ENCODE measurements around the gene HOXD10.

Gene HOXD10

GRCh38 chr2:176166272-176166671 is 49.7 kb downstream of the HOXD10 start:
- H3K4me3 ChIP-seq (ENCODE audit: low read length) = no peak overlapping the region
- no peak overlapping the region for H3K4me2 ChIP-seq (ENCODE audit: low read length)
- H4K20me1 ChIP-seq (ENCODE audit: insufficient read depth, low read length) = no peaks in the 10 kb centered on the region
- no peaks in the 10 kb centered on the region for H3K9me3 ChIP-seq (ENCODE audit: insufficient read depth, low read length)
- no peaks in the 10 kb centered on the region for H3K79me2 ChIP-seq (ENCODE audit: low read length)
- no peak overlapping the region for H3K9ac ChIP-seq (ENCODE audit: low read length)
- no peaks in the 10 kb centered on the region for H3K4me1 ChIP-seq (ENCODE audit: low read length)
- TF ChIP-seq EZH2phosphoT487 (IDR thresholded peaks at IDR 0.05; ENCODE audit: low read depth) (no peak), CTCF (IDR thresholded peaks at IDR 0.05; ENCODE audit: low read depth, low read length) (no peak)
- no peaks in the 10 kb centered on the region for H3K36me3 ChIP-seq (replicated peaks; ENCODE audit: low read depth, low read length)
- peaks cover 3% of the 10 kb centered on the region; the same call in 1 of the 2 replicates for H3K27me3 ChIP-seq (ENCODE audit: low read depth, low read length)
- H3K27ac ChIP-seq (ENCODE audit: low read length) = no peak overlapping the region
- no peak overlapping the region for H2AFZ ChIP-seq (ENCODE audit: low read depth, low read length)

GRCh38 chr2:176167398-176167797 is 50.8 kb downstream of the HOXD10 start:
- Histone ChIP-seq H3K4me1 (ENCODE audit: low read length) (no peaks in the 10 kb centered on the region), H3K36me3 (replicated peaks; ENCODE audit: low read depth, low read length) (no peaks in the 10 kb centered on the region), H2AFZ (ENCODE audit: low read depth, low read length) (no peak overlapping the region), H3K4me3 (ENCODE audit: low read length) (no peak overlapping the region), H3K9me3 (ENCODE audit: insufficient read depth, low read length) (no peaks in the 10 kb centered on the region), H3K9ac (ENCODE audit: low read length) (no peak overlapping the region), H3K79me2 (ENCODE audit: low read length) (no peaks in the 10 kb centered on the region), H3K27me3 (ENCODE audit: low read depth, low read length) (peaks cover 3% of the 10 kb centered on the region; the same call in 1 of the 2 replicates), H3K4me2 (ENCODE audit: low read length) (no peak overlapping the region), H4K20me1 (ENCODE audit: insufficient read depth, low read length) (no peaks in the 10 kb centered on the region), H3K27ac (ENCODE audit: low read length) (no peak overlapping the region)
- no peak for TF ChIP-seq EZH2phosphoT487 (IDR thresholded peaks at IDR 0.05; ENCODE audit: low read depth)
- no peak for TF ChIP-seq CTCF (IDR thresholded peaks at IDR 0.05; ENCODE audit: low read depth, low read length)

DNA sequence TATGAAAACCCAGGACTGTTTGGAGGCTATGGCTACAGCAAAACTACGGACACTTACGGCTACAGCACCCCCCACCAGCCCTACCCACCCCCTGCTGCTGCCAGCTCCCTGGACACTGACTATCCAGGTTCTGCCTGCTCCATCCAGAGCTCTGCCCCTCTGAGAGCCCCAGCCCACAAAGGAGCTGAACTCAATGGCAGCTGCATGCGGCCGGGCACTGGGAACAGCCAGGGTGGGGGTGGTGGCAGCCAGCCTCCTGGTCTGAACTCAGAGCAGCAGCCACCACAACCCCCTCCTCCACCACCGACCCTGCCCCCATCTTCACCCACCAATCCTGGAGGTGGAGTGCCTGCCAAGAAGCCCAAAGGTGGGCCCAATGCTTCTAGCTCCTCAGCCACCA is 52.6 kb downstream of the HOXD10 start:
- no peak for TF ChIP-seq CTCF (IDR thresholded peaks at IDR 0.05; ENCODE audit: low read depth, low read length)
- no peak for TF ChIP-seq EZH2phosphoT487 (IDR thresholded peaks at IDR 0.05; ENCODE audit: low read depth)
- Histone ChIP-seq H3K4me3 (ENCODE audit: low read length) (no peak overlapping the region), H3K27me3 (ENCODE audit: low read depth, low read length) (peaks cover 3% of the 10 kb centered on the region; the same call in 1 of the 2 replicates), H3K9me3 (ENCODE audit: insufficient read depth, low read length) (no peaks in the 10 kb centered on the region), H3K36me3 (replicated peaks; ENCODE audit: low read depth, low read length) (no peaks in the 10 kb centered on the region), H3K9ac (ENCODE audit: low read length) (no peak overlapping the region), H3K27ac (ENCODE audit: low read length) (no peak overlapping the region), H2AFZ (ENCODE audit: low read depth, low read length) (no peak overlapping the region), H4K20me1 (ENCODE audit: insufficient read depth, low read length) (no peaks in the 10 kb centered on the region), H3K4me1 (ENCODE audit: low read length) (no peaks in the 10 kb centered on the region), H3K79me2 (ENCODE audit: low read length) (no peaks in the 10 kb centered on the region), H3K4me2 (ENCODE audit: low read length) (no peak overlapping the region)

Data from OCI-LY3 (cell line).